ENCODE data around the gene ST6GALNAC6. TPM values are rescaled to one million over a fixed set of nuclear protein-coding genes. Genes with fewer than 3 reads are reported as not detected.

ST6GALNAC6 gene
- total and polyA plus RNA-seq, 4 donors, result 28.3 to 59.8 (median 48.6) TPM

DNA sequence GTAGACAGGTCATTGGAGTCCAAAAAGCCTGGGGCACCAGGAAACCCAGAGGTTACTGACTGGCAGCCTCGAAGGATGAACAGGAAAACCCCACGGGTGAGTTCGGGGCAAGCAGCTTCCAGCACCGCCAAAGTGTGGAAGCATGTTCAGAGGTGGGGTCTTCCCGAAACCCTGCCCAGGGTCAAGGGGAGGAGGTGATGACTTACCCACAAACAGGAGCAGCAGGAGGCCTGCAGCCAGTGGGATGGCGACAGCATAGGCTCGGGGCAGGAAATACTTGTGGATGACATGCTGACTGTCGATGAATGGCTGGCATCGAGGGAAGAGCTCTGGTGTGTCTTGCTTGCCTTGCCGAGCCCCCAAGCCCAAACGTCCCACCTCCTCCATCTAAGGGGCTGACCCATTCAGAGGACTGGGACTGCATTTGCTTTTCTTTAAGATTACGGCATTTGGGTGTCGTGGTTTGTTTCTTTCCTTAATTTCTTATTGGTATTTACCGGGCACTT, 37.0 kb upstream of the ST6GALNAC6 start:
- Histone ChIP-seq H3K36me3 (ENCODE audit: control insufficient read depth in 4 of 4, insufficient read depth in 4 of 4, low read length in 4 of 4) (peaks cover 0 to 14% (median 3%) of the 10 kb centered on the region in 4 donors), H3K27ac (ENCODE audit: low read depth in 1 of 2, low read length in 1 of 2) (no peak overlapping the region), H3K9me3 (ENCODE audit: control insufficient read depth in 4 of 4, insufficient read depth in 3 of 4, low read length in 3 of 4) (no peaks in the 10 kb centered on the region), H3K27me3 (ENCODE audit: control insufficient read depth in 3 of 3, insufficient read depth in 3 of 3, low read length in 2 of 3) (no peaks in the 10 kb centered on the region), H3K4me1 (ENCODE audit: control insufficient read depth in 5 of 5, insufficient read depth in 5 of 5, low read length in 5 of 5) (peaks cover 0 to 33% (median 12%) of the 10 kb centered on the region in 5 donors), H3K4me3 (no peak overlapping the region), H3K9ac (ENCODE audit: insufficient read depth in 1 of 2, low read length in 2 of 2) (no peak overlapping the region)
- DNase-seq (no peak), ATAC-seq (ENCODE audit: insufficient read depth, low FRiP score) (no peak)
- TF ChIP-seq, protein P1, sequence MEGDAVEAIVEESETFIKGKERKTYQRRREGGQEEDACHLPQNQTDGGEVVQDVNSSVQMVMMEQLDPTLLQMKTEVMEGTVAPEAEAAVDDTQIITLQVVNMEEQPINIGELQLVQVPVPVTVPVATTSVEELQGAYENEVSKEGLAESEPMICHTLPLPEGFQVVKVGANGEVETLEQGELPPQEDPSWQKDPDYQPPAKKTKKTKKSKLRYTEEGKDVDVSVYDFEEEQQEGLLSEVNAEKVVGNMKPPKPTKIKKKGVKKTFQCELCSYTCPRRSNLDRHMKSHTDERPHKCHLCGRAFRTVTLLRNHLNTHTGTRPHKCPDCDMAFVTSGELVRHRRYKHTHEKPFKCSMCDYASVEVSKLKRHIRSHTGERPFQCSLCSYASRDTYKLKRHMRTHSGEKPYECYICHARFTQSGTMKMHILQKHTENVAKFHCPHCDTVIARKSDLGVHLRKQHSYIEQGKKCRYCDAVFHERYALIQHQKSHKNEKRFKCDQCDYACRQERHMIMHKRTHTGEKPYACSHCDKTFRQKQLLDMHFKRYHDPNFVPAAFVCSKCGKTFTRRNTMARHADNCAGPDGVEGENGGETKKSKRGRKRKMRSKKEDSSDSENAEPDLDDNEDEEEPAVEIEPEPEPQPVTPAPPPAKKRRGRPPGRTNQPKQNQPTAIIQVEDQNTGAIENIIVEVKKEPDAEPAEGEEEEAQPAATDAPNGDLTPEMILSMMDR (IDR thresholded peaks at IDR 0.05; ENCODE audit: control extremely low read depth, extremely low read depth), result no peak
- 71 to 76% methylated on average over 14 of the region's 14 CpGs for WGBS, 2 donors

GRCh38 chr9:127935765-127936221, 36.4 kb upstream of the ST6GALNAC6 start:
- peaks cover 0 to 10% (median 3%) of the 10 kb centered on the region in 4 donors for H3K36me3 ChIP-seq (ENCODE audit: control insufficient read depth in 4 of 4, insufficient read depth in 4 of 4, low read length in 4 of 4)
- H3K9me3 ChIP-seq (ENCODE audit: control insufficient read depth in 4 of 4, insufficient read depth in 3 of 4, low read length in 3 of 4), result no peaks in the 10 kb centered on the region
- H3K4me3 ChIP-seq, result no peak overlapping the region
- WGBS, 2 donors, result 79 to 87% methylated on average over 4 of the region's 4 CpGs
- DNase-seq (no peak), ATAC-seq (ENCODE audit: insufficient read depth, low FRiP score) (no peak)
- no peaks in the 10 kb centered on the region for H3K27me3 ChIP-seq (ENCODE audit: control insufficient read depth in 3 of 3, insufficient read depth in 3 of 3, low read length in 2 of 3)
- peaks cover 0 to 39% (median 13%) of the 10 kb centered on the region in 5 donors for H3K4me1 ChIP-seq (ENCODE audit: control insufficient read depth in 5 of 5, insufficient read depth in 5 of 5, low read length in 5 of 5)
- TF ChIP-seq, protein P1 (IDR thresholded peaks at IDR 0.05; ENCODE audit: control extremely low read depth, extremely low read depth), result no peak
- H3K27ac ChIP-seq (ENCODE audit: low read depth in 1 of 2, low read length in 1 of 2), result no peak overlapping the region
- peak overlapping the region in 1 of 2 donors; percentile 7 for H3K9ac ChIP-seq (ENCODE audit: insufficient read depth in 1 of 2, low read length in 2 of 2)

GRCh38 chr9:127934986-127935385, 35.6 kb upstream of the ST6GALNAC6 start:
- H3K9ac ChIP-seq (ENCODE audit: insufficient read depth in 1 of 2, low read length in 2 of 2), result no peak overlapping the region
- TF ChIP-seq, protein P1 (IDR thresholded peaks at IDR 0.05; ENCODE audit: control extremely low read depth, extremely low read depth), result no peak
- H3K4me3 ChIP-seq, result no peak overlapping the region
- H3K27ac ChIP-seq (ENCODE audit: low read depth in 1 of 2, low read length in 1 of 2), result no peak overlapping the region
- peaks cover 0 to 8% (median 3%) of the 10 kb centered on the region in 4 donors for H3K36me3 ChIP-seq (ENCODE audit: control insufficient read depth in 4 of 4, insufficient read depth in 4 of 4, low read length in 4 of 4)
- no peaks in the 10 kb centered on the region for H3K27me3 ChIP-seq (ENCODE audit: control insufficient read depth in 3 of 3, insufficient read depth in 3 of 3, low read length in 2 of 3)
- H3K4me1 ChIP-seq (ENCODE audit: control insufficient read depth in 5 of 5, insufficient read depth in 5 of 5, low read length in 5 of 5), result peaks cover 0 to 44% (median 14%) of the 10 kb centered on the region in 5 donors
- ATAC-seq (ENCODE audit: insufficient read depth, low FRiP score) (no peak), DNase-seq (no peak)
- 73 to 75% methylated on average over 11 of the region's 11 CpGs for WGBS, 2 donors
- no peaks in the 10 kb centered on the region for H3K9me3 ChIP-seq (ENCODE audit: control insufficient read depth in 4 of 4, insufficient read depth in 3 of 4, low read length in 3 of 4)

DNA sequence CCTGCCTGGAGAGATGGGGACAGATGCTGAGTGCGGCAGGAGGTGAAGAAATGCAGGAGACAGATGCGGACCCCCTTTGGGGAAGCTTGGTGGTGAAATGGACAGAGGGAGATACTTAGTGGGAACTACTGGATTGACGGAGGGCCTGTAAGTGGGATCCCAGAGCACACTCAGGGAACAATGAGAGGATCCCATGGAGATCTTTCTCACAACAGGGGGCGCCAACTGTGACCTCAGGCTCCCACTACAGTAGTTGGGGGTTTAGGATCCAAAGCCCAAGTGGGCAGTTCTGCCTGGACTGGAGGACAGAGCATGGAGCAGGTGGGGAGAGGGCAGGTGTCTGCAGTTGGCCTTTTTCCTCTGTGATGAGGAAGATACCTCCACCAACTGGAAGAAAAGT, 34.8 kb upstream of the ST6GALNAC6 start:
- ATAC-seq (ENCODE audit: insufficient read depth, low FRiP score), result no peak

More for the DNA sequence above, 34.8 kb upstream of the ST6GALNAC6 start:
- Histone ChIP-seq H3K9me3 (ENCODE audit: control insufficient read depth in 4 of 4, insufficient read depth in 3 of 4, low read length in 3 of 4) (no peaks in the 10 kb centered on the region), H3K9ac (ENCODE audit: insufficient read depth in 1 of 2, low read length in 2 of 2) (no peak overlapping the region), H3K4me3 (no peak overlapping the region), H3K36me3 (ENCODE audit: control insufficient read depth in 4 of 4, insufficient read depth in 4 of 4, low read length in 4 of 4) (peaks cover 0 to 8% (median 3%) of the 10 kb centered on the region in 4 donors), H3K27me3 (ENCODE audit: control insufficient read depth in 3 of 3, insufficient read depth in 3 of 3, low read length in 2 of 3) (peaks cover 0 to 4% (median 0%) of the 10 kb centered on the region in 3 donors), H3K4me1 (ENCODE audit: control insufficient read depth in 5 of 5, insufficient read depth in 5 of 5, low read length in 5 of 5) (peaks cover 0 to 44% (median 14%) of the 10 kb centered on the region in 5 donors), H3K27ac (ENCODE audit: low read depth in 1 of 2, low read length in 1 of 2) (no peak overlapping the region)
- no peak for DNase-seq
- TF ChIP-seq, protein P1 (IDR thresholded peaks at IDR 0.05; ENCODE audit: control extremely low read depth, extremely low read depth), result no peak
- WGBS, 2 donors, result 94% methylated on average over 4 of the region's 4 CpGs
